Effector memory CD8-positive, alpha-beta T cell (primary cell): ENCODE results near the gene PRDM10.
"Not testable (repeated sequence)": the region's sequence is repeated elsewhere in the genome, so short reads cannot be mapped to it uniquely, and the experiment has no call there.

ENCODE experiments used
- ATAC-seq: fragments of 150-1000 bp; cut with Tn5 transposase; replicated peaks from 2 replicates; pipeline ENCODE4 v1.10.0; 2021; ENCODE audit warnings: mild to moderate bottlenecking, moderate library complexity
- DNase-seq, 3 experiments: peaks; one replicate each; pipeline ENCODE4 v3.0.0; 2021
- H3K27ac Mint-ChIP-seq, 2 donors: one replicate each; pipeline ENCODE4 v1.8.0; 2022; ENCODE audit warnings: mild to moderate bottlenecking in 2 of 2, mixed read lengths in 2 of 2, moderate library complexity in 2 of 2
- H3K27me3 Mint-ChIP-seq, 2 donors: one replicate each; pipeline ENCODE4 v1.8.0; 2022; ENCODE audit warnings: mixed read lengths in 2 of 2
- H3K36me3 Mint-ChIP-seq: one replicate; pipeline ENCODE4 v1.8.0; 2022; ENCODE audit warnings: mild to moderate bottlenecking, moderate library complexity, mixed read lengths; ENCODE audit not compliant: insufficient read depth
- H3K4me1 Mint-ChIP-seq, 2 donors: one replicate each; pipeline ENCODE4 v1.8.0; 2022; ENCODE audit warnings: low read depth in 2 of 2, mixed read lengths in 2 of 2
- H3K4me3 Mint-ChIP-seq, 2 donors: one replicate each; pipeline ENCODE4 v1.8.0; 2022; ENCODE audit warnings: mild to moderate bottlenecking in 2 of 2, mixed read lengths in 2 of 2, moderate library complexity in 2 of 2
- H3K9me3 Mint-ChIP-seq, 2 donors: one replicate each; pipeline ENCODE4 v1.8.0; 2022; ENCODE audit warnings: mixed read lengths in 2 of 2

Gene PRDM10

GRCh38 chr11:130031056-130031455, 28.4 kb upstream of the PRDM10 start:
- no peak for ATAC-seq
- Mint-ChIP-seq H3K36me3 (no peaks in the 10 kb centered on the region), H3K4me1 (no peaks in the 10 kb centered on the region), H3K9me3 (no peaks in the 10 kb centered on the region), H3K27me3 (peaks cover 0 to 7% of the 10 kb centered on the region in 2 donors), H3K27ac (no peak overlapping the region), H3K4me3 (no peak overlapping the region)
- DNase-seq, result no peak

GRCh38 chr11:130029137-130029536, 26.5 kb upstream of the PRDM10 start:
- Mint-ChIP-seq H3K27ac (peak overlapping the region in 1 of 2 donors; percentile 10), H3K27me3 (no peaks in the 10 kb centered on the region)
- ATAC-seq, result no peak

GRCh38 chr11:130025371-130025770, 22.7 kb upstream of the PRDM10 start:
- Mint-ChIP-seq H3K4me3 (no peak overlapping the region), H3K27ac (no peak overlapping the region), H3K27me3 (peaks cover 0 to 9% of the 10 kb centered on the region in 2 donors), H3K9me3 (no peaks in the 10 kb centered on the region), H3K4me1 (no peaks in the 10 kb centered on the region), H3K36me3 (no peaks in the 10 kb centered on the region)
- ATAC-seq (no peak), DNase-seq (no peak)

More at GRCh38 chr11:130029137-130029536, 26.5 kb upstream of the PRDM10 start:
- Mint-ChIP-seq H3K9me3 (no peaks in the 10 kb centered on the region), H3K36me3 (no peaks in the 10 kb centered on the region), H3K4me3 (no peak overlapping the region), H3K4me1 (no peaks in the 10 kb centered on the region)
- no peak for DNase-seq

- Mint-ChIP-seq H3K27me3 (peaks cover 0 to 9% of the 10 kb centered on the region in 2 donors), H3K4me1 (no peaks in the 10 kb centered on the region), H3K27ac (no peak overlapping the region), H3K4me3 (no peak overlapping the region), H3K36me3 (no peaks in the 10 kb centered on the region), H3K9me3 (no peaks in the 10 kb centered on the region)
- no peak for DNase-seq
- no peak for ATAC-seq
Observed at GRCh38 chr11:130024361-130024760, 21.7 kb upstream of the PRDM10 start.

- no peak overlapping the region for H3K27ac Mint-ChIP-seq
- peaks cover 0 to 9% of the 10 kb centered on the region in 2 donors for H3K27me3 Mint-ChIP-seq
- no peak for DNase-seq
- ATAC-seq, result no peak
- no peak overlapping the region for H3K4me3 Mint-ChIP-seq
- H3K36me3 Mint-ChIP-seq, result no peaks in the 10 kb centered on the region
- H3K9me3 Mint-ChIP-seq, result no peaks in the 10 kb centered on the region
- H3K4me1 Mint-ChIP-seq, result no peaks in the 10 kb centered on the region
Observed at GRCh38 chr11:130023204-130023603, 20.6 kb upstream of the PRDM10 start.

GRCh38 chr11:130022799-130023198, 20.2 kb upstream of the PRDM10 start:
- H3K36me3 Mint-ChIP-seq, result no peaks in the 10 kb centered on the region
- ATAC-seq (no peak), DNase-seq (no peak)
- H3K27ac Mint-ChIP-seq, result no peak overlapping the region
- H3K4me1 Mint-ChIP-seq, result no peaks in the 10 kb centered on the region
- peaks cover 0 to 9% of the 10 kb centered on the region in 2 donors for H3K27me3 Mint-ChIP-seq
- no peaks in the 10 kb centered on the region for H3K9me3 Mint-ChIP-seq
- H3K4me3 Mint-ChIP-seq, result no peak overlapping the region

- not testable (repeated sequence) for H3K4me1 Mint-ChIP-seq, H3K27me3 Mint-ChIP-seq, ATAC-seq, H3K4me3 Mint-ChIP-seq, DNase-seq, H3K27ac Mint-ChIP-seq, H3K9me3 Mint-ChIP-seq, H3K36me3 Mint-ChIP-seq
Observed at GRCh38 chr11:130021606-130022005, 19.0 kb upstream of the PRDM10 start.

GRCh38 chr11:130020323-130020722, 17.7 kb upstream of the PRDM10 start:
- H3K4me3 Mint-ChIP-seq, result no peak overlapping the region
- DNase-seq (no peak), ATAC-seq (no peak)
- no peaks in the 10 kb centered on the region for H3K4me1 Mint-ChIP-seq
- H3K36me3 Mint-ChIP-seq, result no peaks in the 10 kb centered on the region
- H3K27ac Mint-ChIP-seq, result no peak overlapping the region
- H3K27me3 Mint-ChIP-seq, result peaks cover 6 to 9% of the 10 kb centered on the region in 2 donors
- H3K9me3 Mint-ChIP-seq, result peaks cover 0 to 2% of the 10 kb centered on the region in 2 donors

- not testable (repeated sequence) for H3K27ac Mint-ChIP-seq, H3K4me3 Mint-ChIP-seq, H3K36me3 Mint-ChIP-seq, H3K4me1 Mint-ChIP-seq, H3K9me3 Mint-ChIP-seq, ATAC-seq, DNase-seq
- peaks cover 0 to 11% of the 10 kb centered on the region in 2 donors for H3K27me3 Mint-ChIP-seq
Observed at GRCh38 chr11:130015846-130016245, 13.2 kb upstream of the PRDM10 start.

GRCh38 chr11:130008326-130008725, 5.7 kb upstream of the PRDM10 start:
- no peak overlapping the region for H3K27ac Mint-ChIP-seq
- no peak overlapping the region for H3K4me3 Mint-ChIP-seq
- H3K27me3 Mint-ChIP-seq, result peaks cover 0 to 5% of the 10 kb centered on the region in 2 donors
- no peak for ATAC-seq
- H3K36me3 Mint-ChIP-seq, result peaks cover 9% of the 10 kb centered on the region
- peaks cover 4 to 7% of the 10 kb centered on the region in 2 donors for H3K4me1 Mint-ChIP-seq
- no peaks in the 10 kb centered on the region for H3K9me3 Mint-ChIP-seq
- no peak for DNase-seq

GRCh38 chr11:130006929-130007328, 4.3 kb upstream of the PRDM10 start:
- no peak for DNase-seq
- ATAC-seq, result no peak
- Mint-ChIP-seq H3K9me3 (no peaks in the 10 kb centered on the region), H3K4me1 (peaks cover 4 to 7% of the 10 kb centered on the region in 2 donors), H3K4me3 (no peak overlapping the region), H3K36me3 (peaks cover 20% of the 10 kb centered on the region), H3K27me3 (peaks cover 0 to 5% of the 10 kb centered on the region in 2 donors), H3K27ac (no peak overlapping the region)

- ATAC-seq (no peak), DNase-seq (no peak)
- Mint-ChIP-seq H3K27me3 (no peaks in the 10 kb centered on the region), H3K36me3 (peaks cover 29% of the 10 kb centered on the region), H3K9me3 (no peaks in the 10 kb centered on the region), H3K4me3 (peak overlapping the region; percentile 92 to 96), H3K27ac (peak overlapping the region; percentile 100), H3K4me1 (peaks cover 12 to 18% of the 10 kb centered on the region in 2 donors)
Observed at GRCh38 chr11:130003717-130004001, 1.0 kb upstream of the PRDM10 start.

- H3K9me3 Mint-ChIP-seq, result no peaks in the 10 kb centered on the region
- H3K4me3 Mint-ChIP-seq, result peak overlapping the region; percentile 92 to 96
- H3K27me3 Mint-ChIP-seq, result no peaks in the 10 kb centered on the region
- DNase-seq (peak; percentile 90 to 91 (median 91)), ATAC-seq (peak; percentile 73)
- H3K4me1 Mint-ChIP-seq, result peaks cover 14 to 24% of the 10 kb centered on the region in 2 donors
- peaks cover 29% of the 10 kb centered on the region for H3K36me3 Mint-ChIP-seq
- peak overlapping the region; percentile 100 for H3K27ac Mint-ChIP-seq
Observed at GRCh38 chr11:130002846-130003716, 446 bp upstream of the PRDM10 start.
